COLO668 (cell line): ENCODE measurements around the gene SLIT3.

Experiments
- DNase-seq: peaks from one replicate; lab custom pipeline; 2025; ENCODE audit not compliant: unreplicated experiment; lab: John Stamatoyannopoulos, UW

SLIT3 gene

DNA sequence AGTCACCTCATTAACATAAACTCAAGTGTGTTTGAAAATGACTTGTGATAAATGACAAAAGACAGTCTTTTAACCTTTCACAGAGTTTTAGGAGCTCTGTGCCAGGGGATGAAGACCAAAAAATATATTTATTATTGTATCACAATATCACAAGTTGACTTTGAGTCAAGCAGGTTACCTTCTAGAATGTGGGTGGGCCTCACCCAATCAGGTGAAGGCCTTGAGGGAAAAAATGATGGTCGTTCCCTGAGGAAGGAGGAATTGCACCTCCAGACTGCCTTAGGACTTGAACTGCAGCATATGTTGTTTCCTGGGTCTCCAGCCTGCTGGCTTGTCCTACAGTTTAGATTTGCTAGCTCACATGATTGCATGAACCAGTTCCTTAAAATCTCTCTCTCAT lies 680.1 kb downstream of the SLIT3 start:
- DNase-seq, result no peak

GRCh38 chr5:168614661-168615060 lies 686.3 kb downstream of the SLIT3 start:
- no peak for DNase-seq

- no peak for DNase-seq
Observed at GRCh38 chr5:168613996-168614395, 686.9 kb downstream of the SLIT3 start.

GRCh38 chr5:168613396-168613795 lies 687.5 kb downstream of the SLIT3 start:
- no peak for DNase-seq

DNA sequence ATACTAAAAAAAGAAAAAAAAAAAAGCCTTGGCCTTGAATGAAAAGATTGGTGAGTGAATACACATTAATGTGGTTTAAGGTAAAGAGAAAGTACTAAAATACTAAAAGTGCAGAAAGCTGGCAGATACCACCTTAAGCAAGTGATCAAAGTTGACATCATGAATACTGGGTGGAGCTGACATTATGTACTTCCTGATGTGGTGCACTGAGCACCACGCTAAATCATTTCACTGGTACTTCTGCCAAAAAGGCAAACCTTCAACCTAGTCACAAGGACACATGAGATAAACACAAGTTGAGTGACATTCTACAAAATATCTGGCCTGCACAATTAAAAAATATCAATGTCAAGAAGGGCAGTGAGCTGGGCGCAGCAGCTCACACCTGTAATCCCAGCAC lies 687.9 kb downstream of the SLIT3 start:
- DNase-seq, result no peak

- no peak for DNase-seq
Observed at GRCh38 chr5:168612123-168612522, 688.8 kb downstream of the SLIT3 start.
